ENCODE data around the gene HDAC11. TPM values are rescaled to one million over a fixed set of nuclear protein-coding genes. Genes with fewer than 3 reads are reported as not detected.

The HDAC11 gene
- total and polyA plus RNA-seq, 2 of the 13 experiments (the other 11 are each of a cell fraction or from before 2014, with no cell fraction given): 13.7 to 33.1 TPM

DNA sequence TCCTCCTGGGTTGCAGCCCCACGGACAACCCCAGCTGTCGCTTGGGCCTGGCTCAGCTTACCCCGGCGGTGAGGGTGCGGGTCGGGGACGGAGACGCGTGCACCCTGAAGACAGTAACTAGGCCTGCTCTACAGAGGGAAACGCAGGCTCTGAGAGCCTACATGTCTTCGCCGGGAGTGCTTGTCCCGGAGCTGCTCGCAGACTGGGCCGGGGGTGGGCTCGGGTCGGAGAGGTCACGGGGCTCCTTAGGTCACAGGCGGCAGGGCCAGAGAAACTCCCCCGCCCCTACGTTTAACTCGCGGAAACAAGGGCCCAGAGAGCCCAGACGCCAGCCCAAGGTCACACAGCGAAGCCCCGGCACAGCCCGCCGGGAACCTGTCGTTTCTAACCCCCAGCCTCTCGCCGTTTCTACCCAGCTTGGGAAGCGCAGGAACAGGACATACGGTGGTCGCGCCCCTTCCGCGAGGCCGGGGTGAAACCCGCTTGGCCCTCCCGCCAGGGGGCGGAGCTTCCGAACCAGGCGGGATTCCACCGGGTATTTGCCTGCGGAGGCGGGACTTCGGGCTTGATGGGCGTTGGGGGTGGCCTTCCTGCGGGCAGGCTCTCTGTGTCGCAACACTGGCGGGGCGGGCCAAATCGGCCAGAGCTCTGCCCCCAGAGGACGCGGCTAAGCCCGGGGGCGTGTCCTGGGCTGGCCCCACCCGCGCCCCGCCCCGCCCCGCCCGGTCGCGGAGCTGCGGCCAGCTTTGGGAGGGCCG lies at the start of gene HDAC11 (continued):
- peak; percentile 41; the same call in 1 of the 2 replicates for TF ChIP-seq ZNF563 (CRISPR knock-in tag; IDR thresholded peaks at IDR 0.05)
- TF ChIP-seq LCORL (IDR thresholded peaks at IDR 0.05): no peak
- TF ChIP-seq LCORL (CRISPR knock-in tag; IDR thresholded peaks at IDR 0.05): peak; percentile 44
- peak; percentile 69 for TF ChIP-seq ERF (CRISPR knock-in tag; IDR thresholded peaks at IDR 0.05)
- TF ChIP-seq ZC3H4 (CRISPR knock-in tag; IDR thresholded peaks at IDR 0.05; ENCODE audit: borderline replicate concordance): 0 out of 2 replicates have a peak, but pooled peaks have one; percentile 43
- peak; percentile 47; the same call in 1 of the 2 replicates for TF ChIP-seq KAT8 (CRISPR knock-in tag; IDR thresholded peaks at IDR 0.05)
- TF ChIP-seq, protein P1, sequence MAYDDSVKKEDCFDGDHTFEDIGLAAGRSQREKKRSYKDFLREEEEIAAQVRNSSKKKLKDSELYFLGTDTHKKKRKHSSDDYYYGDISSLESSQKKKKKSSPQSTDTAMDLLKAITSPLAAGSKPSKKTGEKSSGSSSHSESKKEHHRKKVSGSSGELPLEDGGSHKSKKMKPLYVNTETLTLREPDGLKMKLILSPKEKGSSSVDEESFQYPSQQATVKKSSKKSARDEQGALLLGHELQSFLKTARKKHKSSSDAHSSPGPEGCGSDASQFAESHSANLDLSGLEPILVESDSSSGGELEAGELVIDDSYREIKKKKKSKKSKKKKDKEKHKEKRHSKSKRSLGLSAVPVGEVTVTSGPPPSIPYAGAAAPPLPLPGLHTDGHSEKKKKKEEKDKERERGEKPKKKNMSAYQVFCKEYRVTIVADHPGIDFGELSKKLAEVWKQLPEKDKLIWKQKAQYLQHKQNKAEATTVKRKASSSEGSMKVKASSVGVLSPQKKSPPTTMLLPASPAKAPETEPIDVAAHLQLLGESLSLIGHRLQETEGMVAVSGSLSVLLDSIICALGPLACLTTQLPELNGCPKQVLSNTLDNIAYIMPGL (CRISPR knock-in tag; IDR thresholded peaks at IDR 0.05; ENCODE audit: borderline replicate concordance in 1 of 2, low read depth in 1 of 2): peak; percentile 41 to 84; a peak in 3 of 4 replicates
- TF ChIP-seq, protein P2, sequence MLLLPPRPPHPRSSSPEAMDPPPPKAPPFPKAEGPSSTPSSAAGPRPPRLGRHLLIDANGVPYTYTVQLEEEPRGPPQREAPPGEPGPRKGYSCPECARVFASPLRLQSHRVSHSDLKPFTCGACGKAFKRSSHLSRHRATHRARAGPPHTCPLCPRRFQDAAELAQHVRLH (CRISPR knock-in tag; IDR thresholded peaks at IDR 0.05; ENCODE audit: borderline replicate concordance, low read depth): peak; percentile 17; the same call in 1 of the 2 replicates
- 0 out of 2 replicates have a peak, but pooled peaks have one; percentile 32 for TF ChIP-seq ZNF776 (CRISPR knock-in tag; IDR thresholded peaks at IDR 0.05)
- peak; percentile 74 for TF ChIP-seq TAF1 (CRISPR knock-in tag; IDR thresholded peaks at IDR 0.05)
- TF ChIP-seq ZNF792 (CRISPR knock-in tag; IDR thresholded peaks at IDR 0.05): no peak
- TF ChIP-seq, protein P3, sequence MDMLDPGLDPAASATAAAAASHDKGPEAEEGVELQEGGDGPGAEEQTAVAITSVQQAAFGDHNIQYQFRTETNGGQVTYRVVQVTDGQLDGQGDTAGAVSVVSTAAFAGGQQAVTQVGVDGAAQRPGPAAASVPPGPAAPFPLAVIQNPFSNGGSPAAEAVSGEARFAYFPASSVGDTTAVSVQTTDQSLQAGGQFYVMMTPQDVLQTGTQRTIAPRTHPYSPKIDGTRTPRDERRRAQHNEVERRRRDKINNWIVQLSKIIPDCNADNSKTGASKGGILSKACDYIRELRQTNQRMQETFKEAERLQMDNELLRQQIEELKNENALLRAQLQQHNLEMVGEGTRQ (IDR thresholded peaks at IDR 0.05; ENCODE audit: low read depth, low read length): no peak
- TF ChIP-seq, protein P3 (CRISPR knock-in tag; IDR thresholded peaks at IDR 0.05; ENCODE audit: borderline replicate concordance): no peak
- TF ChIP-seq SP5 (CRISPR knock-in tag; IDR thresholded peaks at IDR 0.05; ENCODE audit: borderline replicate concordance, low read depth): no peak
- 0 out of 2 replicates have a peak, but pooled peaks have one; percentile 24 for TF ChIP-seq NFKBIZ (CRISPR knock-in tag; IDR thresholded peaks at IDR 0.05)
- 0 out of 2 replicates have a peak, but pooled peaks have one; percentile 48 for TF ChIP-seq ZBTB20 (CRISPR knock-in tag; IDR thresholded peaks at IDR 0.05; ENCODE audit: borderline replicate concordance, low read depth)
- no peak for TF ChIP-seq FOSL1 (CRISPR knock-in tag; IDR thresholded peaks at IDR 0.05; ENCODE audit: borderline replicate concordance)
- TF ChIP-seq ZMYM3 (CRISPR knock-in tag; IDR thresholded peaks at IDR 0.05): peak; percentile 71
- TF ChIP-seq ZNF326 (CRISPR knock-in tag; IDR thresholded peaks at IDR 0.05; ENCODE audit: borderline replicate concordance): no peak
- TF ChIP-seq, protein P4, sequence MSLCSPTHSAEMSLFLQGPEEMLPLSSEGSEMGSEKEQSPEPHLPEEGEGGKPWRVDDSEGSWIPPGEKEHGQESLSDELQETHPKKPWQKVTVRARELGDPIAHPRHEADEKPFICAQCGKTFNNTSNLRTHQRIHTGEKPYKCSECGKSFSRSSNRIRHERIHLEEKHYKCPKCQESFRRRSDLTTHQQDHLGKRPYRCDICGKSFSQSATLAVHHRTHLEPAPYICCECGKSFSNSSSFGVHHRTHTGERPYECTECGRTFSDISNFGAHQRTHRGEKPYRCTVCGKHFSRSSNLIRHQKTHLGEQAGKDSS (CRISPR knock-in tag; IDR thresholded peaks at IDR 0.05; ENCODE audit: borderline replicate concordance, low read depth): no peak; the same call in 1 of the 2 replicates
- TF ChIP-seq, protein P5, sequence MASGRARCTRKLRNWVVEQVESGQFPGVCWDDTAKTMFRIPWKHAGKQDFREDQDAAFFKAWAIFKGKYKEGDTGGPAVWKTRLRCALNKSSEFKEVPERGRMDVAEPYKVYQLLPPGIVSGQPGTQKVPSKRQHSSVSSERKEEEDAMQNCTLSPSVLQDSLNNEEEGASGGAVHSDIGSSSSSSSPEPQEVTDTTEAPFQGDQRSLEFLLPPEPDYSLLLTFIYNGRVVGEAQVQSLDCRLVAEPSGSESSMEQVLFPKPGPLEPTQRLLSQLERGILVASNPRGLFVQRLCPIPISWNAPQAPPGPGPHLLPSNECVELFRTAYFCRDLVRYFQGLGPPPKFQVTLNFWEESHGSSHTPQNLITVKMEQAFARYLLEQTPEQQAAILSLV (CRISPR knock-in tag; IDR thresholded peaks at IDR 0.05; ENCODE audit: borderline replicate concordance): peak; percentile 51; the same call in 1 of the 2 replicates

Measured in HepG2 (cell line).